Measurements from ENCODE around the gene LY6G6C.
A peak's percentile ranks its signal among the peaks of the same experiment; 100 is the strongest.

DNA sequence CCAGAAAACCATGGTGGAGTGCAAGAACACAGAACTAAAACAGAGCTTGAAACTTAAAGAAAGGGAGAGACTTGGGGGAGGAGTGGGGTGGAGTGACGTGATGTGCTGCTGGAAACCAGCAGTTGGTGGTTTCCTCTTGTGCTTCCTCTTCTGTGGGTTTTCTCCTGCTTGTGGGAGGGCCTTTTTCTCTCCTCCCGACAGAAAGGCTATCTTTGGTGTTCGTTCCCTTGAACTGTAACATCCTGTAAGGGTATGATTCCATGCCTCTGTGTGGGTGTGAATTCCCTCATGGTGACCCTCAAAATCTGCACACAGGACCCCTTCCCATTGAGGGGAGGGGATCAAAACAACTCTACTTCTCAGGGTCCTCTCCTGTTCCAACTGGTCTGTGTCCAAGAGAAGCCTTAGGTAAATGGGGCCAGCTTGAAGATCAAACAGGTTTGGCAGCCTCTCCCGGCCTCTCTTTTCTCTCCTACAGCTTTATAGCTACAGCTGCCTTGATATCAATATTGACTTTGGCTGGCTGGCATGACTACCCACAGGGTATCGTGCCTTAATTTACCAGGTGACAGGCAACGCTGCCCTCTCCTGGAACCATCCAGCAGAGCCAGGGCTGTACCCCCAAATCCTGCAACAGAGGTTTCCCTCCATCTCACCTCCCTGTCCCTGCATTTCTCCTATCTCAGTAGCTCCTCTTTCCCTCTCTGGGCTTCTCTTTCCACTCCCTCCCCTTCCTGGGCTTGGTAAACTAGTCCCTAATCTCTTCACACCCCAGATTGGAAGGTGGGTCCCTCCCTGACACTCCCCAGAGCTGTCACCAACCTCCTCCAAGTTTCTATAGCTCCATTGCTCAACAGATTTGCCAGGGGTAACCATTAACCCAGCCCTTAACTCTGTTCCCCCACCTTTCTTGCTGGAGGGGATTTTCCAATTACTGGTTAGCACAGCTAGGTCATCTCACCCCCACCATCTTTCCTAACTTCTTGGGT, 16.7 kb upstream of the LY6G6C start:
- TF ChIP-seq, protein P1, sequence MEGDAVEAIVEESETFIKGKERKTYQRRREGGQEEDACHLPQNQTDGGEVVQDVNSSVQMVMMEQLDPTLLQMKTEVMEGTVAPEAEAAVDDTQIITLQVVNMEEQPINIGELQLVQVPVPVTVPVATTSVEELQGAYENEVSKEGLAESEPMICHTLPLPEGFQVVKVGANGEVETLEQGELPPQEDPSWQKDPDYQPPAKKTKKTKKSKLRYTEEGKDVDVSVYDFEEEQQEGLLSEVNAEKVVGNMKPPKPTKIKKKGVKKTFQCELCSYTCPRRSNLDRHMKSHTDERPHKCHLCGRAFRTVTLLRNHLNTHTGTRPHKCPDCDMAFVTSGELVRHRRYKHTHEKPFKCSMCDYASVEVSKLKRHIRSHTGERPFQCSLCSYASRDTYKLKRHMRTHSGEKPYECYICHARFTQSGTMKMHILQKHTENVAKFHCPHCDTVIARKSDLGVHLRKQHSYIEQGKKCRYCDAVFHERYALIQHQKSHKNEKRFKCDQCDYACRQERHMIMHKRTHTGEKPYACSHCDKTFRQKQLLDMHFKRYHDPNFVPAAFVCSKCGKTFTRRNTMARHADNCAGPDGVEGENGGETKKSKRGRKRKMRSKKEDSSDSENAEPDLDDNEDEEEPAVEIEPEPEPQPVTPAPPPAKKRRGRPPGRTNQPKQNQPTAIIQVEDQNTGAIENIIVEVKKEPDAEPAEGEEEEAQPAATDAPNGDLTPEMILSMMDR (IDR thresholded peaks at IDR 0.05; ENCODE audit: low read depth, low read length), result peak; percentile 9
- TF ChIP-seq MAX (IDR thresholded peaks at IDR 0.05; ENCODE audit: low read depth, low read length), result peak; percentile 41

Data from NB4 (cell line).